Naive thymus-derived CD8-positive, alpha-beta T cell (primary cell): ENCODE results near the gene TXNRD2. TPM values are rescaled to one million over a fixed set of nuclear protein-coding genes. Genes with fewer than 3 reads are reported as not detected.
A peak's percentile ranks its signal among the peaks of the same experiment; 100 is the strongest.
"Not testable (repeated sequence)": the region's sequence is repeated elsewhere in the genome, so short reads cannot be mapped to it uniquely, and the experiment has no call there.

ENCODE experiments used
- ATAC-seq, 2 donors: fragments of 150-1000 bp; cut with Tn5 transposase in 1 of 2; sonication (Bioruptor Pico), chemical (Tn5 transposase) in 1 of 2; 1 replicate in 1 of 2; 2 replicates in 1 of 2; pipeline ENCODE4 v1.10.0; 2021; ENCODE audit warnings: mild to moderate bottlenecking in 2 of 2, moderate library complexity in 2 of 2
- POLR2A ChIA-PET: fragments of 350-600 bp; sonication (Branson Sonifier 250); formaldehyde crosslinking; loops from one replicate; lab custom pipeline; 2021; ENCODE audit warnings: antibody characterized with exemption; lab: Charles Lee
- DNase-seq, 10 donors: peaks; one replicate each; pipeline versions ENCODE4 v3.0.0 to v3.0.0-alpha.2; 2020 to 2022
- H3K27ac Mint-ChIP-seq, 10 donors: one replicate each; pipeline ENCODE4 v1.8.0; 2020 to 2022; ENCODE audit warnings: mild to moderate bottlenecking in 10 of 10, mixed read lengths in 10 of 10, moderate library complexity in 4 of 10, inconsistent platforms in 1 of 10
- H3K27me3 Mint-ChIP-seq, 5 donors: one replicate each; pipeline ENCODE4 v1.8.0; 2021 to 2022; ENCODE audit warnings: mixed read lengths in 5 of 5
- H3K36me3 Mint-ChIP-seq, 3 donors: one replicate each; pipeline ENCODE4 v1.8.0; 2020 to 2022; ENCODE audit warnings: mixed read lengths in 3 of 3, mild to moderate bottlenecking in 2 of 3, inconsistent platforms in 1 of 3
- H3K4me1 Mint-ChIP-seq, 4 donors: one replicate each; pipeline ENCODE4 v1.8.0; 2021 to 2022; ENCODE audit warnings: mixed read lengths in 4 of 4
- H3K4me3 Mint-ChIP-seq, 10 donors: one replicate each; pipeline ENCODE4 v1.8.0; 2020 to 2022; ENCODE audit warnings: mild to moderate bottlenecking in 10 of 10, mixed read lengths in 10 of 10, moderate library complexity in 6 of 10, inconsistent platforms in 1 of 10
- H3K9me3 Mint-ChIP-seq, 9 donors: one replicate each; pipeline ENCODE4 v1.8.0; 2020 to 2022; ENCODE audit warnings: mixed read lengths in 9 of 9, mild to moderate bottlenecking in 3 of 9, inconsistent platforms in 1 of 9, moderate library complexity in 1 of 9
- polyA plus RNA-seq, 3 donors: library from polyadenylated mRNA; unstranded; fragments of 300-500 nt; fragmentation: Illumina TruSeq; gene quantifications; one replicate each; pipeline ENCODE4 v1.2.3, GENCODE V29; 2021
- total RNA-seq, 8 experiments: library from RNA in 2 of 8; stranded (reverse) in 2 of 8; gene quantifications; one replicate each; pipeline ENCODE4 v1.2.3 and lab custom pipeline; 2021 to 2026

Gene TXNRD2
- total and polyA plus RNA-seq, 5 experiments from 2014 or later: 6.5 to 33.8 (median 14.9) TPM

DNA sequence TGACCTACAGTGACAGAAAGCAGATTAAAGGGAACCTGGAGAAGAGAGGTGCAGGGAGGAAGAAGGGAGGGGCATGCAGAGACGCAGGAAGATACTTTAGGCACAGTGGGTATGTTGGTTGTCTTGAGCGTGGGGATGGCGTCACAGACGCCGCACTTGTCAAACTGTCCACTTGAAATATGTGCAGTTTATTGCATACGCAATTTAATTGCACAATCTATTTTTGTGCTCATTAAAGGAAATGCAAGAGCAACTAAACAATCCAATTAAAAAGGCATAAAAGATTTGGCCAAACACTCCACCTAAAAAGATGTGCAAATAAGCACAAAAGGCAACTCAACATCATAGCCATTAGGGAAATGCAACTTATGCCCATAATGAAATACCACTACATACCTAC is 103.7 kb downstream of the TXNRD2 start:
- DNase-seq: no peak
- ATAC-seq: no peak
- POLR2A ChIA-PET: no interaction called here
- Mint-ChIP-seq H3K4me3 (no peak overlapping the region), H3K9me3 (no peaks in the 10 kb centered on the region), H3K27ac (peak overlapping the region in 1 of 10 donors; percentile 9), H3K36me3 (peaks cover 0 to 5% (median 0%) of the 10 kb centered on the region in 3 donors), H3K4me1 (peaks cover 21 to 33% (median 25%) of the 10 kb centered on the region in 4 donors), H3K27me3 (no peaks in the 10 kb centered on the region)

DNA sequence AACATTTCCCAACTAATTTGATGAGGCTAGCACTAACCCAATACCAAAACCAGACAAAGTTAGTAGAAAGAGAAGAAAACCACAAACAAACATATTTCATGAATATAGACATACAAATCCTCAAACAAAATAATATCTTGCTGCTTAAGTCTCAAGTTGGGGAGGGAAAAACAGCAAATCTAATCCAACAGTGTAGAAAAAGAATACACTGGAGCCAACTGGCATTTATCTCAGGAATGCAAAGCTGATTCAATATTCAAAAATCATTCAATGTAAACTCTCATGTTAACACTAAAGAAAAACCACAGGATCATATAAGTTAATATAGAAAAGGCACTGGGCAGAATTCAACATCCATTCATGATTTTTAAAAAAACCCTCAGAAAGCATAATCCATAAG is 105.1 kb downstream of the TXNRD2 start:
- Mint-ChIP-seq H3K4me1 (peaks cover 21 to 37% (median 31%) of the 10 kb centered on the region in 4 donors), H3K27ac (peak overlapping the region in 3 of 10 donors; percentile 18 to 55 (median 33)), H3K27me3 (no peaks in the 10 kb centered on the region), H3K4me3 (no peak overlapping the region), H3K9me3 (no peaks in the 10 kb centered on the region), H3K36me3 (peaks cover 0 to 5% (median 0%) of the 10 kb centered on the region in 3 donors)
- POLR2A ChIA-PET: no interaction called here
- ATAC-seq (no peak), DNase-seq (no peak)

DNA sequence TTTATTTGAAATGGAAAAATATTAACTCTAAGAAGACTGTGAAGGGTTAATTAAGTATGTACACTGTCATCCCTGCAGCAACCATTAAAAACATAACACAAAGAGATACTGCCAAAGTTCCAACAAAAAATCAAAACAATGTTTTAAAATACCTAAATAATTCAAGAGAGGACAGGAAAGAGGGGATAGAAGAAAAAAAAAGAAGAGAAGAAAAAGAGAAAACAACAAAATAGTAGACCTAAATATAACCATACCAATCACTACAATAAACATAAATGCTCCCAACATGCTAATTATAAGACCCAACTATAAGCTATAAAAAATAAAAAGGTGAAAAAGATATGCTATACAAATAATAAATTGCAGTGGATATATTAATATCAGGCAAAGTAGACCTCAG is 107.0 kb downstream of the TXNRD2 start:
- ATAC-seq: no peak
- Mint-ChIP-seq H3K36me3 (no peaks in the 10 kb centered on the region), H3K4me1 (peaks cover 19 to 37% (median 28%) of the 10 kb centered on the region in 4 donors), H3K9me3 (no peaks in the 10 kb centered on the region), H3K27me3 (no peaks in the 10 kb centered on the region), H3K4me3 (no peak overlapping the region), H3K27ac (peak overlapping the region in 2 of 10 donors; percentile 17 to 86)
- POLR2A ChIA-PET: no interaction called here
- DNase-seq: no peak

DNA sequence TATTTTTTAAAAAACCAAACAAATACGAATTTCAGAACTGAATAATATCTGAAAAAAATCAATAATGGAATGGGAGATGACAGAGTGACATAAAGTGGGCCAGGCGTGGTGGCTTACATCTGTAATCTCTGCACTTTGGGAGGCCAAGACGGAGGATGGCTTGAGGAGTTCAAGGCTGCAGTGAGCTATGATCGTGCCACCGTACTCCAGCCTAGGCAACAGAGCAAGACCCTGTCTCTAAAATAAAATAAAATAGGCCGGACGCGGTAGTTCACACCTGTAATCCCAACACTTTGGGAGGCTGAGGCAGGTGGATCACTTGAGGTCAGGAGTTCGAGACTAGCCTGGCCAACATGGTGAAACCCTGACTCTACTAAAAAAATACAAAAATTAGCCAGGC is 108.3 kb downstream of the TXNRD2 start:
- H3K27ac Mint-ChIP-seq, DNase-seq, H3K9me3 Mint-ChIP-seq, H3K27me3 Mint-ChIP-seq, POLR2A ChIA-PET, ATAC-seq, H3K36me3 Mint-ChIP-seq, H3K4me3 Mint-ChIP-seq: not testable (repeated sequence)
- peaks cover 19 to 32% (median 27%) of the 10 kb centered on the region in 4 donors for H3K4me1 Mint-ChIP-seq

DNA sequence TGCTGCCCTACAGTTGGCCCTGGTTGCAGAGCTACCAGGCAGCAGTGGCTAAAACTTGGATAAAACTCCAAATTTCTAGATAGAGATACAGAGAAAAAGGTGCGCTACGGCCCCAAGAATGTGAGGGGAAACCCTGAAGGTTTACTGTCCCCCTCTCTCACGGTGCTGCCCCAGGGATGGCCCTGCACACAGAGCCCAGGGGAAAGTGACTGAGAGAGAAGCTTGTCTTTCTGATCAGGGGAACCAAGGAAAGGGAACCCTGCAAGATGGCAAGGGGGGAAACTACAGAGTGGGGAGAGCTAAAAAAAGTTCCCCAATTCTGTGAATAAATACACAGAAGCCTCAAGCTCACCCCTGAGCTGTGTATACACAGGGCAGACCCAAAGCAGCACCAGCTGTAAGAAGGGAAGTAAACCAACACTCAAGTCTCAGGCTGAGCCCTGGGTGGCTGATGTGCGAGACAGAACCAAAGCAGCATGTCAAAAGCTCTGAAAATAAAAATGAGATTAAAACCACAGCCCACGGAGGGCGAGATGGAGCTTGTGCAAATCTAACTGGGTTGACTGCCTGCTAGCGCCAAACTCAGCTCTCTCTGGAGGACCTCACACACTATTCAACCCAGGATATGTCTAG is 109.0 kb downstream of the TXNRD2 start:
- Mint-ChIP-seq H3K4me1 (peaks cover 20 to 28% (median 24%) of the 10 kb centered on the region in 4 donors), H3K27ac (peak overlapping the region in 2 of 10 donors; percentile 67 to 69), H3K27me3 (no peaks in the 10 kb centered on the region), H3K9me3 (no peaks in the 10 kb centered on the region), H3K36me3 (peaks cover 0 to 2% (median 0%) of the 10 kb centered on the region in 3 donors), H3K4me3 (no peak overlapping the region)
- DNase-seq (no peak), ATAC-seq (no peak)
- POLR2A ChIA-PET: no interaction called here

DNA sequence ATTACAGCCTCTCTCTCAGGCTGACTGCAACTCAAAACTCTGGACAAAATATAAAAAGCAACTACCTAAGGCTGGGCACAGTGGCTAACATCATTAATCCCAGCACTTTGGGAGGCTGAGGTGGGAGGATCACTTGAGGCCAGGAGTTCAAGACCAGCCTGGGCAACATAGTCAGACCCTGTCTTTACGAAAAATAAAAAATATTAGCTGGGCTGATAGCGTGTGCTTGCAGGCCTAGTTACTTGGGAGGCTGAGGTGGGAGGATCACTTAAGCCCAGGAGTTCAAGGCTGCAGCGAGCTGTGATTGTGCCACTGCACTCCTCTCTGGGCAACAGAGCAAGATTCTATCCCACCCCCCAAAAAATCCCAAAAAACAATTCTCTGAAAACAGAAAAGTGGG is 109.6 kb downstream of the TXNRD2 start:
- H3K9me3 Mint-ChIP-seq, H3K27me3 Mint-ChIP-seq, DNase-seq, H3K27ac Mint-ChIP-seq, H3K36me3 Mint-ChIP-seq, H3K4me3 Mint-ChIP-seq, ATAC-seq: not testable (repeated sequence)
- peaks cover 19 to 26% (median 24%) of the 10 kb centered on the region in 4 donors for H3K4me1 Mint-ChIP-seq
- POLR2A ChIA-PET: interaction anchor here (0.9 kb wide), 1 partner anchor 17 kb away, joined by 3 read pairs; no protein-coding TSS in a partner anchor

DNA sequence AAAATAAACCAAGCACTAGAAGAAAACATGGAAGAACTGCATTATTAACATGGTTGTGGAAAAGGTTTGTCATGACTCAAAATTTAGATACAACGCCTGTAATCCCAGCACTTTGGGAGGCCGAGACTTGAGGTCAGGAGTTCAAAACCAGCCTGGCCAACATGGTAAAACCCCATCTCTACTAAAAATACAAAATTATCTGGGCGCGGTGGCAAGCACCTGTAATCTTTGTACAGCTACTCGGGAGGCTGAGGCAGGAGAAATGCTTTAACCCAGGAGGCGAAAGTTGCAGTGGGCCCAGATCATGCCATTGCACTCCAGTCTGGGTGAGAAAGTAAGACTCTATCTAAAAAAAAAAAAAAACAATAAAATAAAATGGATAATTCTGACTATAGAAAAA is 110.6 kb downstream of the TXNRD2 start:
- ATAC-seq (no peak), DNase-seq (no peak)
- Mint-ChIP-seq H3K36me3 (peaks cover 0 to 2% (median 0%) of the 10 kb centered on the region in 3 donors), H3K4me1 (peaks cover 18 to 29% (median 22%) of the 10 kb centered on the region in 4 donors), H3K27ac (no peak overlapping the region), H3K4me3 (no peak overlapping the region), H3K9me3 (no peaks in the 10 kb centered on the region), H3K27me3 (no peaks in the 10 kb centered on the region)
- POLR2A ChIA-PET: interaction anchor here (0.9 kb wide), 1 partner anchor 18 kb away, joined by 3 read pairs; no protein-coding TSS in a partner anchor

DNA sequence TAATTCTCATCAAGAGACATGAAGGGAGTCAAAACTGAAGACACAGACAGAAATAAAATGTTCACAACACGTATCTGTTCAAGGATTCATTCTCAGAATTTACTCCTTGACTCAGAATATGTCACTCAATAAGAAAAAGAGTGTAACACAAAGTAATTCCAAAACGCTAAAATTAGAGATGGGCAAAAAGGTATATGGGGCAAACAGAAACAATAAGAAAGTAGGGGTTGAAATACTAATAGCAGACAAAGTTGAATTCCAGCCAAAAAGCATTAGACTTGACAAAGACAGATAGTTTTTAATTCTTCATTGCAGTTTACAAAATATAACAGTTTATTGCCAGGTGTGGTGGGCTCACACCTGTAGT is 113.6 kb downstream of the TXNRD2 start:
- Mint-ChIP-seq H3K4me3 (no peak overlapping the region), H3K27ac (no peak overlapping the region), H3K27me3 (no peaks in the 10 kb centered on the region), H3K36me3 (peaks cover 0 to 2% (median 0%) of the 10 kb centered on the region in 3 donors), H3K9me3 (no peaks in the 10 kb centered on the region), H3K4me1 (peaks cover 11 to 31% (median 18%) of the 10 kb centered on the region in 4 donors)
- POLR2A ChIA-PET: no interaction called here
- ATAC-seq: no peak
- DNase-seq: no peak

DNA sequence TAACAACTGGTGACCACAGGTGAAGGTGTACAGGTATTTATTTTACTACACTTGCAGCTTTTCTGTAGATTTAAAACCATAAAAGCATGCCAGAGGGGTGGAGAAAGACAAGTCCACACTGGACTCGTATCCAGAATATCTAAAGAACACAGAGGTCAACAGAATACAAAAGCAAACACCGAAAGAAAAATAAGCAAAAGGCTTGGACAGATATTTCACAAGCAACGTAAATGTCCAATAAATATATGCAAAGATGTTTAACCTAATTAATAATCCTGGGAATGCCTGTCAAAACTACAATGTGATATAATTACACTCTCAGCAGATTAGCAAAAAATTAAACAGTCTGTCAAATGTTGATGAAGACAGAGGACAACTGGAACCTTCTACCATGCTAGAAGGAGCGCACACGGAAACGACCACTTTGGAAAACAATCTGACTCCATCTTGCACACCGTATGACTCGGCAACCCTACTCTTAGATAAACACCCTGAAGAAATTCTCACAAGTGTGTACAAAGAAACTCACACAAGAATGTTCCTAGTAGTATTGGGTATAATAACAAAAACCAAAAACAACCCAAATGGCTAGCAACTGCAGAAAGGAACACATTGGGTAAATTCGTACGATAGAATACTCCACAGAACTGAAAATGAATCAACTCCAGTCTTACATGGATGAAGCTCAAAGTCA is 114.1 kb downstream of the TXNRD2 start:
- no peak overlapping the region for H3K27ac Mint-ChIP-seq
- H3K4me1 Mint-ChIP-seq: peaks cover 8 to 27% (median 13%) of the 10 kb centered on the region in 4 donors
- no peak for ATAC-seq
- DNase-seq: no peak
- H3K4me3 Mint-ChIP-seq: no peak overlapping the region
- H3K9me3 Mint-ChIP-seq: no peaks in the 10 kb centered on the region
- no peaks in the 10 kb centered on the region for H3K27me3 Mint-ChIP-seq
- peaks cover 0 to 2% (median 0%) of the 10 kb centered on the region in 3 donors for H3K36me3 Mint-ChIP-seq
- POLR2A ChIA-PET: no interaction called here

DNA sequence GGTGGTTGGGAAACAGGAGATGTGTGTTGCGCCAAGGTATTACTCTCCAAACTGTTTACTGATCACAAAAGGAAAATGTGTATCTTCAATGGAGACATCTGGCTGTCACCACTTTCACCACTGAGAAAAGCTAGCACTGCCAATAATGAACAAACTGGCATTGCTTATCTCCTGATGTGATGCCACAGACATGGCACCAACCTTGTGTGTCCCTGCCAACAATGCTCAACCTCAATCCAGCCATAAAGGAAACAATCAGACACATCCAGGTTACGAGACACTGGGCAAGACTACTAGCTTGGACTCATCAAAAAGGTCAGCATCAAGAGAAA is 115.0 kb downstream of the TXNRD2 start:
- Mint-ChIP-seq H3K27me3 (no peaks in the 10 kb centered on the region), H3K4me1 (peaks cover 6 to 22% (median 10%) of the 10 kb centered on the region in 4 donors), H3K36me3 (peaks cover 0 to 2% (median 0%) of the 10 kb centered on the region in 3 donors), H3K9me3 (no peaks in the 10 kb centered on the region), H3K4me3 (no peak overlapping the region), H3K27ac (peak overlapping the region in 1 of 10 donors; percentile 17)
- POLR2A ChIA-PET: interaction anchor here (0.6 kb wide), 1 partner anchor 107 kb away, joined by 3 read pairs; no protein-coding TSS in a partner anchor
- no peak for ATAC-seq
- peak in 1 of 10 donors; percentile 18 for DNase-seq

DNA sequence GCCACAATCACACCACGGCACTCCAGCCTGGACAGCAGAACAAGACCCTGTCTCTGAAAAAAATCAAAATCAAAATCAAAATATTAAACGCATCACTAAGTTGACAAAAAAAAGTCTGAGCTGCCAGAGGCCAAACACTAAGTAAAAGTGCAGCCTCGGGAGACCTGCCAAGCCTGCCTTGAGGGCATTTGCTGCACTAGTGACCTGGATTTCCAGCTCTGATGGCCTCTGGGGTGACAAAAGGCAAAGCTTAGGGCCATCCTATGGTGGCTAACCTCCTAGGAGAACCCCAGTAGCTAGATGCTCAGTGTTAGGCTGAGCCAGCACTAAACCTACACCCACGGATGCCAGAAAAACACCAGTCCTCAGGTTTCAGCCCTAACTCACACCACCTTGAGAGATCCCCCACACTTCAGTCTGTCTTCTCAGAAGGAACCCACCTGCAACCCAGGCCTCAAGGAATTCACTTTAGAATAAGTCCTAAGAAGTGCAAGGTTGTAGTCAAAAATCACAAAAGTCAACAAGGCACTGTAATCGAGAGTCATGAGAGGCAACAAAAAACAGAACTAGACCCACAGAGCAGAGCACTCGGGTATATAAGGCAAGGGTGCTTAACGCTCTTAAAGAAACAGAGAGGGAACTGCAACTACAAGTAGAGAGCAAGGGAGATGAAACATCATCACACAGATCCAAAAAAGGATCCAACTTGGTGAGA is 115.6 kb downstream of the TXNRD2 start:
- Mint-ChIP-seq H3K4me1 (peaks cover 6 to 22% (median 10%) of the 10 kb centered on the region in 4 donors), H3K4me3 (no peak overlapping the region), H3K27ac (peak overlapping the region in 1 of 10 donors; percentile 17), H3K36me3 (peaks cover 0 to 2% (median 0%) of the 10 kb centered on the region in 3 donors), H3K9me3 (no peaks in the 10 kb centered on the region), H3K27me3 (no peaks in the 10 kb centered on the region)
- POLR2A ChIA-PET: no interaction called here
- ATAC-seq: no peak
- peak in 1 of 10 donors; percentile 7 for DNase-seq
